SH-SY5Y (cell line): Measurements from ENCODE around the gene PPP1R7.

Source experiments
- GATA2 ChIP-seq: IDR thresholded peaks from 2 replicates; pipeline ENCODE4 v1.6.1; 2011; ENCODE audit warnings: mild to moderate bottlenecking, low read depth, low read length
- GATA3 ChIP-seq: IDR thresholded peaks from 2 replicates; pipeline ENCODE4 v1.6.1; 2011; ENCODE audit warnings: low read depth, mild to moderate bottlenecking, low read length, moderate library complexity

The PPP1R7 gene

GRCh38 chr2:241199897-241200821 lies 49.9 kb downstream of the PPP1R7 start:
- TF ChIP-seq GATA3, result no peak
- TF ChIP-seq GATA2, result no peak

- TF ChIP-seq GATA3 (no peak), GATA2 (no peak)
Measured at GRCh38 chr2:241200822-241201395, 50.6 kb downstream of the PPP1R7 start.

GRCh38 chr2:241201445-241202267 lies 51.4 kb downstream of the PPP1R7 start:
- TF ChIP-seq GATA2 (no peak), GATA3 (no peak)

- TF ChIP-seq GATA3, result no peak
- TF ChIP-seq GATA2, result no peak
Measured at GRCh38 chr2:241202268-241202585, 52.0 kb downstream of the PPP1R7 start.

- TF ChIP-seq GATA3 (no peak), GATA2 (no peak)
Measured at GRCh38 chr2:241202681-241203080, 52.4 kb downstream of the PPP1R7 start.

- no peak for TF ChIP-seq GATA3
- no peak for TF ChIP-seq GATA2
Measured at GRCh38 chr2:241203218-241204009, 53.1 kb downstream of the PPP1R7 start.

GRCh38 chr2:241204010-241204384 lies 53.7 kb downstream of the PPP1R7 start:
- TF ChIP-seq GATA2 (no peak), GATA3 (no peak)

GRCh38 chr2:241204490-241204889 lies 54.2 kb downstream of the PPP1R7 start:
- TF ChIP-seq GATA3 (no peak), GATA2 (no peak)

- TF ChIP-seq GATA3 (no peak), GATA2 (no peak)
Measured at GRCh38 chr2:241205086-241205485, 54.8 kb downstream of the PPP1R7 start.

GRCh38 chr2:241207151-241207550 lies 56.9 kb downstream of the PPP1R7 start:
- TF ChIP-seq GATA2 (no peak), GATA3 (no peak)

- no peak for TF ChIP-seq GATA3
- no peak for TF ChIP-seq GATA2
Measured at GRCh38 chr2:241207641-241208040, 57.4 kb downstream of the PPP1R7 start.

GRCh38 chr2:241208058-241208457 lies 57.8 kb downstream of the PPP1R7 start:
- TF ChIP-seq GATA2 (peak; percentile 31; the same call in 1 of the 2 replicates), GATA3 (no peak)

- TF ChIP-seq GATA3 (no peak), GATA2 (no peak)
Measured at GRCh38 chr2:241209271-241209670, 59.0 kb downstream of the PPP1R7 start.

GRCh38 chr2:241211276-241211675 lies 61.0 kb downstream of the PPP1R7 start:
- TF ChIP-seq GATA3 (no peak), GATA2 (no peak)
